ENCODE measurements around the gene KCNA1.
"Not testable (repeated sequence)": the region's sequence is repeated elsewhere in the genome, so short reads cannot be mapped to it uniquely, and the experiment has no call there.

The KCNA1 gene

DNA sequence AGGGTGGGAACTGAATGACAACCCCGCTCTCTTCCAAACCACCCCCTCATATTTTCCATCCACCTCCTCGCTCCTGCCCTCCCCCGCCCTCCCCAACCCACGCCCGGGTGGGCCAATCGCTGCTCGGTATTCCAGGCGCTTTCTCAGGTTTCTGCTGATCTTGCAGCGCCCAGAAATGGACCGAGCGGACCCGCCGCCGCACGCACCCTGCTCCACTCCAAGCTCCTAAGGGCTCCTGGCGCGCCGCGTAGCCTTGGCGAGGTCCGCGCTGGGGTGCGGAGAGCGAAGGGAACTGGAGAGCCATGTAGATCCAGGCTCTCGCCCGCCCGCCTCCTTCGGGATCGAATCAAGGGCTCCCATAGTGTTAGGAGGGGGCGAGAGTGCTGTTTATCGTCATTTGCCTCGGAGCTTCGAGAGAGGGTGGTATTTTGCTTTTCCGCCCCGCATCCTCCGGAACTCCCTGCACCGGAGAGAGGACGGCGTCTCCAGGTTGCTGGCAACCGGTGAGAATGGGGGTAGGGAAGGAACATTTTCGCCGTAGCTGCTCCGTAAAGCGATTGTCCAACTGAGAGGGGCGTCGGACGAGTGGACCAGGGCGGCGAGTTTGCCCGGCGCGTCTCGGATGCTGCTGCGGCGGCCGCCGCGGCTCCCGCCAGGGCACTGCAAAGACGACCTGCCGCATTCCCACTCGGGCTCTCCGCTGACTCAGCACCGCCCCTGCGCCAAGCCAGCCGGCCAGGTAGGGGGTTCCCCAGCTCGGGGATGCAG, at the start of gene KCNA1:
KCNA1 (plus strand) TSS at position 172 of the 768 bp plus-strand sequence. CDS start 1,474 bp downstream, outside the sequence.
- DNase-seq (ENCODE audit: extremely low spot score, insufficient read length, low read depth) (no peak), FAIRE-seq (no peak)

GRCh38 chr12:4860741-4861140, 49.0 kb upstream of the KCNA1 start:
- no peak for FAIRE-seq
- DNase-seq (ENCODE audit: extremely low spot score, insufficient read length, low read depth): no peak

DNA sequence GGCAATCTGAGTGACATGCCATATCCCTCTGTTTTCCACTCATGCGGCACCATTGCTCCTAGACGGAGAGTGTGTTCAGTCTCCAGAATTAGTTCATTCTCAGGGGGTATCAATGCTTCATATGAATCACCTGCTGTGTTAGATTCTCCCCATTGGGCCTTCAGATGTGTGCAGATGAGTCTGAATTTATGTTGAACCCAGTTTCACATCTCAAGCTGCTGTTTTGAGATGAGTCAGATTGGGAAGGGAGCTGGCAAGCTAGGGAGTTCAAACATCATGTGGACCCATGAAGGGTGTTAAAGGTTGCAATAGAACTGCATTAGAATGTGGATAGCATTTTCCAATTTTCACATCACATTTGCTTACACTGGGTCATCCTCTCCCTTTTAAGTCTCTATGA, 46.9 kb upstream of the KCNA1 start:
- no peak for FAIRE-seq
- DNase-seq (ENCODE audit: extremely low spot score, insufficient read length, low read depth): no peak

DNA sequence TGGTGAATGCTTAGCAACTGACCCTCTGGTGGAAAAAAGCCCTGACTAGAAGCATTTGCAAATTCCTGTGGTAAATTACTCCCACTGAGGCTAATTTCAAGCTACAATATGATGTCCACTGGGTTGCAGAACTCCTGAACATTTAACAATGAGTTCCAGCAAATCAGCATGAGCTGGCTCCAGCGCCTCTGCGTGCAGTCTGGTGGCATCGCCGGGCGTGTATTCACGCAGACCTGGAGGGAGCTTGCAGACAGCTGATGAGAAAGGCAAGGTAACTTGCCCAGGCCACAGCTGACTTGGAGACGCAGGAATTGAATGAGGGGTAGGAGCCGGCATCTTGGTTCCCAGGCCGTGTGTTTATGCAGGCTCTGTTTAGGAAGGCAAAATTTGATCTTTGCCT, 45.1 kb upstream of the KCNA1 start:
- FAIRE-seq: no peak
- DNase-seq (ENCODE audit: extremely low spot score, insufficient read length, low read depth): no peak

DNA sequence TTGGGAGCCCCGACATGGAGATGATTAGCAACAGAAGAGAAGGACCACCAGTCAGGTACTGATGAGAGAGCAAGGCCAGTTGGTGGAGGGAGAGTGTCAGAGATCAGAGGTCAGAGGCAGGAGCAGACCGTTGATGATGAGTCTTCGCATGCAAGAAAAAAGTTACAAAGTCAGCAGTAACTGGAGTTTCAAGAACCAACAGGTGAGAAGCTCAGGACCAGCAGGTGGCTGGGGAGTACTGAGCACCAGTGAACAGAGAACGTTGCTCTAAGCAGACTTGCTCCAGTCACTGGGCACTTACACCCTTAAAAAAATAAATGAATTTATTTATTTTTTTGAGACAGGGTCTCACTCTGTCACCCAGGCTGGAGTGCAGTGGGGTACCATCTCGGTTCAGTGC, 44.5 kb upstream of the KCNA1 start:
- FAIRE-seq (no peak), DNase-seq (ENCODE audit: extremely low spot score, insufficient read length, low read depth) (no peak)

GRCh38 chr12:4866299-4866698, 43.4 kb upstream of the KCNA1 start:
- FAIRE-seq (no peak), DNase-seq (ENCODE audit: extremely low spot score, insufficient read length, low read depth) (no peak)

- no peak for FAIRE-seq
- no peak for DNase-seq (ENCODE audit: extremely low spot score, insufficient read length, low read depth)
Measured at GRCh38 chr12:4867384-4867783, 42.3 kb upstream of the KCNA1 start.

- DNase-seq (ENCODE audit: extremely low spot score, insufficient read length, low read depth) (no peak), FAIRE-seq (no peak)
Measured at GRCh38 chr12:4870423-4870822, 39.3 kb upstream of the KCNA1 start.

GRCh38 chr12:4871514-4871913, 38.2 kb upstream of the KCNA1 start:
- no peak for FAIRE-seq
- DNase-seq (ENCODE audit: extremely low spot score, insufficient read length, low read depth): no peak

- no peak for FAIRE-seq
- no peak for DNase-seq (ENCODE audit: extremely low spot score, insufficient read length, low read depth)
Measured at GRCh38 chr12:4873947-4874346, 35.8 kb upstream of the KCNA1 start.

- DNase-seq (ENCODE audit: extremely low spot score, insufficient read length, low read depth) (no peak), FAIRE-seq (no peak)
Measured at GRCh38 chr12:4874671-4875070, 35.0 kb upstream of the KCNA1 start.

GRCh38 chr12:4879481-4879880, 30.2 kb upstream of the KCNA1 start:
- not testable (repeated sequence) for DNase-seq (ENCODE audit: extremely low spot score, insufficient read length, low read depth); FAIRE-seq

DNA sequence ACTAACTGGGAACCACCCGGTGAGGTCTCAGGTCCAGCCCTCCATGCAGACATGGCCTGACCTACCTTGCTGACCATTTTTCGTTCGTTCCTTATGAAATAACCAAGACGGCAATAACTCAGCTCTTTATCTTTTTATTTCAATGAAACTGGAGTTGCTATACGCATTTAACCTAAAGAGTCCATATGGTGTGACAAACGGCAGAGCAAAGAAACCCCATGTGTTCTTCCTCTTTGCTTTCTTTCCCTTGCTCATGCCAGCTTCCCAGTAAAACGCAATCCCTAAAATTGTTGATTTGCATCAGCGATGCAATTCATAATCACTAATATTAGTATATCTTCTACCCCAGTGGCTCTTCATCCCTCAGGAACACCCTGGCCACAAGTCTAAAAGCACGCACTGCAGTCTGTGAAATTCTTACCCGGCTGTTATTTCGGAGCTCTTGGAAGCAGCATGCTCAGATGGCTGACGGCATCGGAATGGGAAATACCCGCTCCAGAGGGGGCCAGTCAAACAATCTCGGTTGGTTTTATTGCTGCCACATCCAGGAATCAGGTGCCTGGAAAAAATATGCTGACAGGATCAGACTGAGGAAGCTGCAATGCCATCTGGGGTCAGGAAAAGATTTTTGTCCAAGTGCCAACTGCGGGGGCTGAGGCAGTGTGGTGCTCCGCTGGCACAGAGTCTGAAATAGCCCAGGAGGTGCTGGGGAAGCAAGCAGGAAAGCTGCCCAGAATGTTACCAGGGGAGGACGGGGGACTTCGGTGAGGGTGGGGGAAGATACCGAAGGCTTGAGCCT, 28.2 kb upstream of the KCNA1 start:
- FAIRE-seq (no peak), DNase-seq (ENCODE audit: extremely low spot score, insufficient read length, low read depth) (no peak)

DNA sequence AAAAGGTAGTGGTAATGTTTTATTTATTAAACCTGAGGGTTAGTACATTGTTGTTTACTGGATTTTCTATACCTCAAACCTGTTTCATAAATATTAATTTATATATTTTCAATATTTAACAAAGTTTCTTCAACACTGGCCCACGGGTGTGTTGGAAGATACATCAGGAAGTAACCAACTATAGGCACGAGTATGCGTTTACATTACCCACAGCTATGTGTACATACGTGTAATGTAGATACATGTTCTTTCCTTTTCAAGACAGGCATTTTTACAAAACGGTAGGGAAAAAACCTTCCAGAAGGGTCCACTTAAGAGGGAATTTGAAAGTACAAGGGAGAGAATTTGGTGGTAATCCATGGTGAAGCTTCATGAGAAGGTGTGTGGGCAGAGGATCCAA, 17.8 kb upstream of the KCNA1 start:
- DNase-seq (ENCODE audit: extremely low spot score, insufficient read length, low read depth) (no peak), FAIRE-seq (no peak)

- FAIRE-seq (no peak), DNase-seq (ENCODE audit: extremely low spot score, insufficient read length, low read depth) (no peak)
Measured at GRCh38 chr12:4892418-4892817, 17.3 kb upstream of the KCNA1 start.

- FAIRE-seq (no peak), DNase-seq (ENCODE audit: extremely low spot score, insufficient read length, low read depth) (no peak)
Measured at GRCh38 chr12:4894019-4894418, 15.7 kb upstream of the KCNA1 start.

GRCh38 chr12:4899364-4899763, 10.3 kb upstream of the KCNA1 start:
- peak; percentile 69 for FAIRE-seq
- no peak for DNase-seq (ENCODE audit: extremely low spot score, insufficient read length, low read depth)

- no peak for DNase-seq (ENCODE audit: extremely low spot score, insufficient read length, low read depth)
- no peak for FAIRE-seq
Measured at GRCh38 chr12:4900327-4900726, 9.4 kb upstream of the KCNA1 start.

- no peak for FAIRE-seq
Measured at GRCh38 chr12:4905316-4905715, 4.4 kb upstream of the KCNA1 start.

DNA sequence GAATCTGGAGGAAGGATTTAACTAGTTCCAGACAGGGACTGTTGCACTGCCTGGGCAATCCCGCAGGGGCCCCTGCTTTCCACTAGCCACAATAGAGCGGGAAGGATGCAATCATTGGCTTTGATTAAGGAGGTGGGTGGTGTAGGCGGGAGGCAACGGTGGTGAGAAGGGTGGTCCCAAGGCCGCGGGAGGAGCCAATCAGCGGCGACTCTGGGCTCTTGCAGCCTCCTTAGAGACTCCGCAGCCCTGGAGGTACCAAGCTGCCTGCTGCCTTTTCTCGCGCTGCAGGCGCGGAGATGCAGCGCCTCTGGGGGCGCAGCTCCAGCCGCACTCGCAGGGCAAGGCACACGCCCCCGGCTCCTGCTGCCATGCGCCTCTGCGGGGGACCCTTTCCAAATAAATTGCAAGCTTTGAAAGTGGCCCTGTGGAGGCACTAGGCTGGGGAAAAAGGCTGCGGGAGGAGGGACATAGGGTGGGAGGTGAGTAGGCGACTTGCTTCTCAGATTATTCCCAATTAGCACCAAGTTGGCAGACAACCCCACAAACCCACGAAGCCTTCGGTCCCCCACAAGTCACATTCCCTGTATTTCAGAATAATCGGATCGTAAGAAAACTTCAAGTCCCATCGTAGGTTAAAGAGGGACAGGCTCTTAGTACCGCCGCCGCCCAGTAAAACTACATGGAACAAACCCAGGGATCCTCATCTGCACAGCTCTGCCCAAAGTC, 858 bp upstream of the KCNA1 start:
- DNase-seq (ENCODE audit: extremely low spot score, insufficient read length, low read depth): no peak
- FAIRE-seq: no peak

More at GRCh38 chr12:4905316-4905715, 4.4 kb upstream of the KCNA1 start:
- DNase-seq (ENCODE audit: extremely low spot score, insufficient read length, low read depth): no peak

DNA sequence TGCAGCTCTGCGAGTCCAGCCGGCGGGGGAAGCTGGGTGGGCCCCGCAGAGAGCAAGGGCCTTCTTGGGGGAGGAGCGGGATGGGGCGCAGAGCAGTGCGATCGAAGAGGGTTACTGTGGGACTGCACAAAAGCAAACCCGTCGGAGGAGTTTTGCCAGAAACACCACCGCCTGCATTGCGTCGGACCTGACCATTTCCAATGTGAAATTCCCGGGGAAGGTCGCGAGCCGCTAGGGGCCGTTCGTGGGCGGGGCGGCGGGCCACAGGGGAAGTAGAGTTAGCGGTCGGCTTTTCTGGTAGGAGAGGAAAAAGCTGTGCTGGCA, 333 bp upstream of the KCNA1 start:
- FAIRE-seq: no peak

More for the DNA sequence above, 333 bp upstream of the KCNA1 start:
- no peak for DNase-seq (ENCODE audit: extremely low spot score, insufficient read length, low read depth)
